Trophoblast cell (in vitro differentiated cells and primary cell): ENCODE measurements around the gene C5orf58.

ENCODE experiments used
- DNase-seq, 2 donors: peaks; one replicate each; pipeline ENCODE4 v3.0.0-alpha.2; 2016
- H2AFZ ChIP-seq: 2 replicates; pipeline ENCODE4 v1.6.1; 2013; ENCODE audit warnings: low read length, moderate library complexity, mild to moderate bottlenecking; ENCODE audit not compliant: insufficient read depth, poor library complexity
- H2AK5ac ChIP-seq: 2 replicates; pipeline ENCODE4 v1.6.1; 2013; ENCODE audit warnings: mild to moderate bottlenecking, low read length
- H2BK120ac ChIP-seq: 2 replicates; pipeline ENCODE4 v1.6.1; 2013; ENCODE audit warnings: low read length, mild to moderate bottlenecking, moderate library complexity; ENCODE audit not compliant: insufficient read depth, poor library complexity
- H2BK12ac ChIP-seq: 2 replicates; pipeline ENCODE4 v1.6.1; 2013; ENCODE audit warnings: mild to moderate bottlenecking, low read length, moderate library complexity
- H2BK5ac ChIP-seq: 2 replicates; pipeline ENCODE4 v1.6.1; 2013; ENCODE audit warnings: low read length, low read depth, moderate library complexity, mild to moderate bottlenecking; ENCODE audit not compliant: poor library complexity
- H3K14ac ChIP-seq: 2 replicates; pipeline ENCODE4 v1.6.1; 2013; ENCODE audit warnings: mild to moderate bottlenecking, low read length
- H3K18ac ChIP-seq: 2 replicates; pipeline ENCODE4 v1.6.1; 2013; ENCODE audit warnings: mild to moderate bottlenecking, low read length
- H3K23ac ChIP-seq: 2 replicates; pipeline ENCODE4 v1.6.1; 2013; ENCODE audit warnings: low read length
- H3K27ac ChIP-seq: 2 replicates; pipeline ENCODE4 v1.5.1; 2013; ENCODE audit warnings: low read depth, mild to moderate bottlenecking, inconsistent platforms, low read length, moderate library complexity
- H3K27me3 ChIP-seq: 2 replicates; pipeline ENCODE4 v1.6.1; 2013; ENCODE audit warnings: inconsistent platforms, mild to moderate bottlenecking, low read length, moderate library complexity; ENCODE audit not compliant: insufficient read depth
- H3K36me3 ChIP-seq, 2 experiments: 1 replicate in 1 of 2; 2 replicates in 1 of 2; pipeline ENCODE4 v1.6.1; 2013; ENCODE audit warnings: low read length in 2 of 2, mild to moderate bottlenecking in 2 of 2, moderate library complexity in 1 of 2; ENCODE audit not compliant: insufficient read depth in 2 of 2, control insufficient read depth in 1 of 2
- H3K4ac ChIP-seq: 2 replicates; pipeline ENCODE4 v1.6.1; 2013; ENCODE audit warnings: low read depth, mild to moderate bottlenecking, low read length, moderate library complexity
- H3K4me1 ChIP-seq, 2 experiments: 1 replicate in 1 of 2; 2 replicates in 1 of 2; pipeline ENCODE4 v1.6.1; 2013; ENCODE audit warnings: low read length in 2 of 2, mild to moderate bottlenecking in 2 of 2, moderate library complexity in 1 of 2; ENCODE audit not compliant: insufficient read depth in 2 of 2, control insufficient read depth in 1 of 2
- H3K4me2 ChIP-seq: 2 replicates; pipeline ENCODE4 v1.6.1; 2013; ENCODE audit warnings: inconsistent platforms, mild to moderate bottlenecking, low read length, moderate library complexity
- H3K4me3 ChIP-seq: 2 replicates; pipeline ENCODE4 v1.5.1; 2013; ENCODE audit warnings: mild to moderate bottlenecking, low read depth, low read length, inconsistent platforms
- H3K79me1 ChIP-seq: one replicate; pipeline ENCODE4 v1.6.1; 2013; ENCODE audit warnings: low read length
- H3K79me2 ChIP-seq: 2 replicates; pipeline ENCODE4 v1.6.1; 2013; ENCODE audit warnings: low read length, mild to moderate bottlenecking; ENCODE audit not compliant: control insufficient read depth, insufficient read depth, poor library complexity
- H3K9ac ChIP-seq: 2 replicates; pipeline ENCODE4 v1.6.1; 2013; ENCODE audit warnings: mild to moderate bottlenecking, low read length
- H3K9me3 ChIP-seq: 2 replicates; pipeline ENCODE4 v1.6.1; 2013; ENCODE audit warnings: low read depth, mild to moderate bottlenecking, control low read depth, inconsistent platforms, low read length; ENCODE audit not compliant: insufficient read depth
- H4K12ac ChIP-seq: 2 replicates; pipeline ENCODE4 v1.6.1; 2013; ENCODE audit warnings: low read depth, mild to moderate bottlenecking, low read length, moderate library complexity
- H4K8ac ChIP-seq: 2 replicates; pipeline ENCODE4 v1.6.1; 2013; ENCODE audit warnings: low read depth, mild to moderate bottlenecking, low read length, moderate library complexity
- H4K91ac ChIP-seq: one replicate; pipeline ENCODE4 v1.6.1; 2013; ENCODE audit warnings: low read depth, mild to moderate bottlenecking, low read length, moderate library complexity
- WGBS: extraction: QIAGEN DNeasy Blood & Tissue Kit; methylation state at CpG from one replicate; pipeline ENCODE4 v1.1.7; 2013; ENCODE audit warnings: missing lambda C conversion rate; ENCODE audit not compliant: insufficient read length, insufficient coverage; ENCODE audit errors: extremely low coverage; 5-methylcytosine and 5-hydroxymethylcytosine counted together

The C5orf58 gene

DNA sequence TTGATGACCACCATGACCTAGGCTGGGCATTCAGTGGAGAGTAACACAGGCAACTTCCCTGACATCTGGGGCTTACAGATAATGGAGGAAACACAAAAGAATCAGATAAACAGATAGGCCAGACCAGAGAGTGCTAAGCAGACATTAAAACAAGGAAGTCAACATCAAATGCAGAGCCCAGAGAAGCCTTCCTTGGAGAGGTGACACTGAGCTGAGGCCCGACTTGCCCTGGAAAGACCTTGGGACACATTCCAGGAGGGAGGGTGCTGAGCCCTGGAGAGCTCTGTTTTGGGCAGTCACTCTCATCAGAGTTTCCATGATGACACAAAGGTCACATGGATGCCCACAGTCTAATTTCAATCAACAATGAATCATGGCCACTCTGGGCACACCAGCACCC is 31.9 kb upstream of the C5orf58 start:
- Histone ChIP-seq H3K4ac (no peak overlapping the region), H3K36me3 (no peaks in the 10 kb centered on the region), H4K12ac (no peak overlapping the region), H3K23ac (no peak overlapping the region), H2BK120ac (no peak overlapping the region), H3K79me2 (no peaks in the 10 kb centered on the region), H2AK5ac (no peak overlapping the region), H3K14ac (no peak overlapping the region), H3K9ac (no peak overlapping the region), H2BK5ac (no peak overlapping the region), H3K9me3 (no peaks in the 10 kb centered on the region), H3K27ac (no peak overlapping the region), H2BK12ac (no peak overlapping the region), H3K27me3 (no peaks in the 10 kb centered on the region), H3K79me1 (no peaks in the 10 kb centered on the region), H3K18ac (no peak overlapping the region), H2AFZ (no peak overlapping the region), H4K8ac (no peak overlapping the region), H3K4me2 (no peak overlapping the region), H3K4me3 (no peak overlapping the region), H4K91ac (no peak overlapping the region), H3K4me1 (no peaks in the 10 kb centered on the region)
- no peak for DNase-seq
- WGBS = no CpG with 5 or more reads among the region's 1 CpG

DNA sequence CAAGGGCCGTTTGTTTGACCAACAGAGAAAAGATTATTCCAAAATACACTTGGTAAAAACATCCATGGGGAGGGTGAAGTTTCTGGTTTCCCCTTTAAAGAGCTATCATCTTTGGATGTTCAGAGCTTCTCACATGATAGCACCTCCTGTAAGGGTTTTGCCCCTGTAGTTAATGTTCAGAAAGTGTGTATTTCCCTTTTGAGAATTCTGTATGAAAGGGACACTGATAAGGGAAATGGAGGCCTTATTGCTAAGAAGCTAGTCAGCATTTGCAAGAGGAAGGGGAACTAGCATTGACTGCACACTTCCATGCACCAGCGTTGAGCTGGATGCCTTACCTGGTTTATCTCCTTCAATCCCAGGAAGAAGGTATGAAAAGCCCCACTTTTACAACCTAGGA is 31.5 kb upstream of the C5orf58 start:
- Histone ChIP-seq H3K79me1 (no peaks in the 10 kb centered on the region), H3K23ac (no peak overlapping the region), H3K18ac (no peak overlapping the region), H3K4me2 (no peak overlapping the region), H4K12ac (no peak overlapping the region), H2AK5ac (no peak overlapping the region), H3K9ac (no peak overlapping the region), H3K27ac (no peak overlapping the region), H4K91ac (no peak overlapping the region), H3K4me1 (no peaks in the 10 kb centered on the region), H2BK12ac (no peak overlapping the region), H3K4me3 (no peak overlapping the region), H3K27me3 (no peaks in the 10 kb centered on the region), H3K4ac (no peak overlapping the region), H3K79me2 (no peaks in the 10 kb centered on the region), H3K36me3 (no peaks in the 10 kb centered on the region), H3K9me3 (no peaks in the 10 kb centered on the region), H4K8ac (no peak overlapping the region), H2BK120ac (no peak overlapping the region), H3K14ac (no peak overlapping the region), H2BK5ac (no peak overlapping the region), H2AFZ (no peak overlapping the region)
- WGBS = no CpG with 5 or more reads among the region's 2 CpGs
- no peak for DNase-seq

DNA sequence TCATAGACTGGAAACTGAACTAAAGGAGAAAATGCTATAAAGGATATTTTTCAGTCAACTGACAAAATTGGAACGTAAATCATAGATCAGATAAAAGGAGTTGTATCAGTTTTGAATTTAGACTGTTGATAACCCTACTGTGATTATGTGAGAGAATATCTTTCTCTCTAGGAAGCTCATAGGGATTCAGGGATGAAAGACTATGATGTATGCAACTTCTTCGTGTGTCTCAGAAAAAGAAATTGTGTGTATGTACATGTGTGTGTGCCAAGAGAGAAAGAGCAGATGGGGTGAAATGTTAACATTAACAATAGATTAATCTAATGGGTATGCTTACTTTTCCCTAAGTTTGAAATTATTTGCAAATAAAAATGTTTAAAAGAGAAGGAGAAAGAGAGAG is 30.7 kb upstream of the C5orf58 start:
- Histone ChIP-seq H3K23ac (no peak overlapping the region), H2BK5ac (no peak overlapping the region), H3K4me3 (no peak overlapping the region), H3K27me3 (no peaks in the 10 kb centered on the region), H3K27ac (no peak overlapping the region), H4K12ac (no peak overlapping the region), H3K4me2 (no peak overlapping the region), H2BK12ac (no peak overlapping the region), H3K18ac (no peak overlapping the region), H4K8ac (no peak overlapping the region), H2BK120ac (no peak overlapping the region), H3K4ac (no peak overlapping the region), H3K36me3 (no peaks in the 10 kb centered on the region), H3K14ac (no peak overlapping the region), H3K9me3 (no peaks in the 10 kb centered on the region), H2AK5ac (no peak overlapping the region), H3K9ac (no peak overlapping the region), H2AFZ (no peak overlapping the region), H3K79me1 (no peaks in the 10 kb centered on the region), H4K91ac (no peak overlapping the region), H3K4me1 (no peaks in the 10 kb centered on the region), H3K79me2 (no peaks in the 10 kb centered on the region)
- no peak for DNase-seq
- WGBS = no CpG with 5 or more reads among the region's 2 CpGs

DNA sequence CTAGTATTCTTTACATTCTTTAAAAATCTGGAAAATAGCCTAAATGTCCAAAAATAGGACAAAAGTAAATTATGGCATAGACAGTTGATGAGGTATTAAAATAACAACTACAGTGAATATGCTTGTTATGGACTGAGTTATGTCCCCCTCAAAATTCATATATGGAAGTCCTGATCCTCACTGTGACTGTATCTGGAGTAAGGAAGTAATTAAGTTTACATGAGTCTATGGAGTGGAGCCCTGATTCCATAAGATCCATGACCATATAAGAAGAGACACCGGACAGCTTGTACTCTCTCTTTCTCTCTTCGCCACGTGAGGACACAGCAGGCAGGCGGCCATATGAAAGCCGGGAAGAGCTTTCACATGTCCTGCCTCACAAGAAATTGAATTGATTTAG is 28.6 kb upstream of the C5orf58 start:
- H4K8ac ChIP-seq = no peak overlapping the region
- no peak overlapping the region for H3K14ac ChIP-seq
- H2BK120ac ChIP-seq = no peak overlapping the region
- no peak overlapping the region for H2BK5ac ChIP-seq
- H2AK5ac ChIP-seq = no peak overlapping the region
- no peak overlapping the region for H3K4ac ChIP-seq
- H4K91ac ChIP-seq = no peak overlapping the region
- no peak overlapping the region for H2BK12ac ChIP-seq
- H3K79me1 ChIP-seq = no peaks in the 10 kb centered on the region
- no peak overlapping the region for H4K12ac ChIP-seq
- H3K79me2 ChIP-seq = no peaks in the 10 kb centered on the region
- no CpG with 5 or more reads among the region's 5 CpGs for whole genome bisulfite sequencing
- no peak overlapping the region for H3K4me2 ChIP-seq
- DNase-seq = no peak
- H3K23ac ChIP-seq = no peak overlapping the region
- no peaks in the 10 kb centered on the region for H3K27me3 ChIP-seq
- no peak overlapping the region for H3K4me3 ChIP-seq
- H3K27ac ChIP-seq = no peak overlapping the region
- H3K4me1 ChIP-seq = no peaks in the 10 kb centered on the region
- no peaks in the 10 kb centered on the region for H3K36me3 ChIP-seq
- H3K18ac ChIP-seq = no peak overlapping the region
- H3K9me3 ChIP-seq = no peaks in the 10 kb centered on the region
- H2AFZ ChIP-seq = no peak overlapping the region
- no peak overlapping the region for H3K9ac ChIP-seq
